IMR-90 (cell line): ENCODE results near the gene GTF2H4. TPM values are rescaled to one million over a fixed set of nuclear protein-coding genes. Genes with fewer than 3 reads are reported as not detected.

Source experiments
- ATAC-seq: fragments of 200-7000 bp; cut with Tn5 transposase; 2 replicates; pipeline ENCODE4 v1.9.1; 2020; ENCODE audit warnings: low read depth, mild to moderate bottlenecking, moderate library complexity
- BruUV-seq: library from RNA; stranded (reverse); fragments of 400-500 nt; replicated peaks from 2 replicates; lab custom pipeline; 2021; lab: Mats Ljungman, UMichigan
- CTCF ChIA-PET: fragments of 300-600 bp; formaldehyde crosslinking; extraction: SDS; loops from one replicate; lab custom pipeline; 2021; ENCODE audit warnings: antibody characterized with exemption; lab: Yijun Ruan, JAX
- POLR2A ChIA-PET: fragments of 300-600 bp; sonication (Branson Sonifier 250); formaldehyde crosslinking; loops from one replicate; lab custom pipeline; 2022; ENCODE audit warnings: antibody characterized with exemption; ENCODE audit not compliant: unreplicated experiment; lab: Charles Lee
- DNase-seq: peaks from one replicate; pipeline ENCODE4 v3.0.0; 2013
- H2AFZ ChIP-seq: replicated peaks from 2 replicates; pipeline ENCODE3; 2013; ENCODE audit warnings: low read length, mild to moderate bottlenecking; ENCODE audit not compliant: poor library complexity
- H2AK5ac ChIP-seq: 2 replicates; pipeline ENCODE4 v1.6.1; 2013; ENCODE audit warnings: low read depth, low read length, inconsistent platforms
- H2AK9ac ChIP-seq: replicated peaks from 2 replicates; pipeline ENCODE3; 2013; ENCODE audit warnings: mild to moderate bottlenecking, low read depth, low read length, moderate library complexity; ENCODE audit not compliant: poor library complexity
- H2BK120ac ChIP-seq: 2 replicates; pipeline ENCODE4 v1.6.1; 2013; ENCODE audit warnings: low read depth, low read length, inconsistent platforms
- H2BK15ac ChIP-seq: 3 replicates; pipeline ENCODE4 v1.6.1; 2013; ENCODE audit warnings: low read depth, low read length, inconsistent platforms
- H2BK20ac ChIP-seq: 2 replicates; pipeline ENCODE4 v1.6.1; 2013; ENCODE audit warnings: low read depth, mild to moderate bottlenecking, inconsistent platforms, low read length, moderate library complexity
- H2BK5ac ChIP-seq: 2 replicates; pipeline ENCODE4 v1.6.1; 2013; ENCODE audit warnings: mild to moderate bottlenecking, low read depth, low read length, inconsistent platforms; ENCODE audit not compliant: poor library complexity, severe bottlenecking
- H3K14ac ChIP-seq: replicated peaks from 2 replicates; pipeline ENCODE4 v1.6.1; 2013; ENCODE audit warnings: low read depth, low read length, inconsistent platforms
- H3K18ac ChIP-seq: 2 replicates; pipeline ENCODE4 v1.6.1; 2013; ENCODE audit warnings: low read depth, low read length, control low read depth
- H3K23ac ChIP-seq: 2 replicates; pipeline ENCODE4 v1.6.1; 2013; ENCODE audit warnings: low read depth, low read length, inconsistent platforms
- H3K27ac ChIP-seq: 2 replicates; pipeline ENCODE4 v1.5.1; 2013; ENCODE audit warnings: mild to moderate bottlenecking, control low read depth, low read length; ENCODE audit not compliant: insufficient read depth
- H3K27me3 ChIP-seq: 2 replicates; pipeline ENCODE4 v1.6.1; 2013; ENCODE audit warnings: low read length; ENCODE audit not compliant: control insufficient read depth, insufficient read depth
- H3K36me3 ChIP-seq: 2 replicates; pipeline ENCODE4 v1.6.1; 2013; ENCODE audit warnings: low read length, mixed read lengths; ENCODE audit not compliant: control insufficient read depth, insufficient read depth
- H3K4ac ChIP-seq: 2 replicates; pipeline ENCODE4 v1.6.1; 2013; ENCODE audit warnings: low read depth, low read length, inconsistent platforms
- H3K4me1 ChIP-seq: 2 replicates; pipeline ENCODE4 v1.6.1; 2013; ENCODE audit warnings: low read length, mixed read lengths; ENCODE audit not compliant: control insufficient read depth, insufficient read depth
- H3K4me2 ChIP-seq: 2 replicates; pipeline ENCODE4 v1.6.1; 2013; ENCODE audit warnings: low read depth, mild to moderate bottlenecking, control low read depth, low read length, moderate library complexity
- H3K4me3 ChIP-seq: 2 replicates; pipeline ENCODE4 v1.5.1; 2013; ENCODE audit warnings: low read depth, mild to moderate bottlenecking, control low read depth, low read length, moderate library complexity; ENCODE audit not compliant: insufficient read depth
- H3K56ac ChIP-seq: 2 replicates; pipeline ENCODE4 v1.6.1; 2013; ENCODE audit warnings: low read length, inconsistent platforms; ENCODE audit not compliant: insufficient read depth; ENCODE audit errors: extremely low read depth
- H3K79me1 ChIP-seq, 2 experiments: 2 replicates each; pipeline ENCODE4 v1.6.1; 2013; ENCODE audit warnings: low read length in 2 of 2, inconsistent platforms in 1 of 2, low read depth in 1 of 2
- H3K9ac ChIP-seq: 2 replicates; pipeline ENCODE4 v1.6.1; 2013; ENCODE audit warnings: low read depth, low read length, control low read depth
- H3K9me1 ChIP-seq: 2 replicates; pipeline ENCODE4 v1.6.1; 2013; ENCODE audit warnings: low read length, inconsistent platforms; ENCODE audit not compliant: insufficient read depth
- H3K9me3 ChIP-seq: 2 replicates; pipeline ENCODE4 v1.6.1; 2013; ENCODE audit warnings: low read length; ENCODE audit not compliant: control insufficient read depth, insufficient read depth
- H4K20me1 ChIP-seq: 2 replicates; pipeline ENCODE4 v1.6.1; 2013; ENCODE audit warnings: low read length, inconsistent platforms; ENCODE audit not compliant: insufficient read depth
- H4K5ac ChIP-seq: 2 replicates; pipeline ENCODE4 v1.6.1; 2013; ENCODE audit warnings: mild to moderate bottlenecking, low read depth, low read length, control low read depth
- H4K8ac ChIP-seq, 2 experiments: 2 replicates each; pipeline ENCODE4 v1.6.1; 2013; ENCODE audit warnings: low read depth in 2 of 2, low read length in 2 of 2, control low read depth in 1 of 2, inconsistent platforms in 1 of 2
- H4K91ac ChIP-seq: 2 replicates; pipeline ENCODE4 v1.6.1; 2013; ENCODE audit warnings: low read depth, low read length, inconsistent platforms; ENCODE audit not compliant: insufficient read depth
- BHLHE40 ChIP-seq: fragments of 150-350 bp; IDR thresholded peaks from 2 replicates; pipeline ENCODE4 v1.6.1; 2016; ENCODE audit warnings: mild to moderate bottlenecking, low read depth, low read length
- CHD1 ChIP-seq: IDR thresholded peaks from 2 replicates; pipeline ENCODE4 v1.6.1; 2012; ENCODE audit warnings: low read depth, low read length, improper control_type of control experiment
- ELK1 ChIP-seq: fragments of 150-350 bp; IDR thresholded peaks from 2 replicates; pipeline ENCODE4 v1.6.1; 2016; ENCODE audit warnings: low read depth, mild to moderate bottlenecking, low read length, moderate library complexity, borderline replicate concordance
- MAZ ChIP-seq: IDR thresholded peaks from 2 replicates; pipeline ENCODE4 v1.6.1; 2012; ENCODE audit warnings: low read depth, mild to moderate bottlenecking, low read length, improper control_type of control experiment, moderate library complexity, borderline replicate concordance
- MXI1 ChIP-seq: IDR thresholded peaks from 2 replicates; pipeline ENCODE4 v1.6.1; 2012; ENCODE audit warnings: low read depth, mild to moderate bottlenecking, low read length, moderate library complexity, borderline replicate concordance
- NFE2L2 ChIP-seq: fragments of 150-350 bp; IDR thresholded peaks from 2 replicates; pipeline ENCODE4 v1.6.1; 2016; ENCODE audit warnings: low read depth, mild to moderate bottlenecking, low read length
- RAD21 ChIP-seq: IDR thresholded peaks from 2 replicates; pipeline ENCODE4 v1.6.1; 2012; ENCODE audit warnings: low read length, improper control_type of control experiment
- RCOR1 ChIP-seq: IDR thresholded peaks from 2 replicates; pipeline ENCODE4 v1.6.1; 2012; ENCODE audit warnings: mild to moderate bottlenecking, low read length, improper control_type of control experiment; ENCODE audit not compliant: insufficient replicate concordance
- RFX5 ChIP-seq: IDR thresholded peaks from 2 replicates; pipeline ENCODE4 v1.8.0; 2012; ENCODE audit warnings: low read depth, mild to moderate bottlenecking, low read length, moderate library complexity
- SMC3 ChIP-seq: fragments of 150-350 bp; IDR thresholded peaks from 2 replicates; pipeline ENCODE4 v1.6.1; 2016; ENCODE audit warnings: low read depth, mild to moderate bottlenecking, antibody characterized with exemption, low read length, moderate library complexity
- USF2 ChIP-seq: fragments of 150-350 bp; IDR thresholded peaks from 2 replicates; pipeline ENCODE4 v1.6.1; 2017; ENCODE audit warnings: mild to moderate bottlenecking, antibody characterized with exemption, low read length, low read depth
- WGBS, 2 experiments: methylation state at CpG; one replicate each; pipeline versions ENCODE4 v1.1.5 to v1.1.7; 2013; ENCODE audit warnings: missing lambda C conversion rate in 2 of 2; ENCODE audit not compliant: insufficient read length in 1 of 2; ENCODE audit errors: extremely low coverage in 2 of 2; 5-methylcytosine and 5-hydroxymethylcytosine counted together
- dilution Hi-C: fragments of 300-500 bp; cut with HindIII; formaldehyde crosslinking; loops from one replicate; pipeline ENCODE4 v1.14.3; 2018; ENCODE audit warnings: low sequenced_read_pairs; ENCODE audit not compliant: unreplicated experiment
- in situ Hi-C: fragments of 300-500 bp; cut with MboI; formaldehyde crosslinking; loops from 3 replicates; pipeline ENCODE4 v1.14.3; 2019; ENCODE audit warnings: low sequenced_read_pairs, inconsistent platforms, mixed read lengths
- intact Hi-C: fragments of 100-400 bp; cut with micrococcal nuclease; formaldehyde crosslinking; loops from 2 replicates; pipeline ENCODE4 v1.10.0; 2022
- polyA plus RNA-seq, 3 experiments: library from polyadenylated mRNA; depleted of rRNA; stranded (reverse); fragments of >200 nt; gene quantifications; 2 replicates each; pipeline ENCODE4 v1.2.3, GENCODE V29; 2012; ENCODE audit warnings: low replicate concordance in 1 of 3
- total RNA-seq: library from RNA; depleted of rRNA; stranded (reverse); fragments of >200 nt; gene quantifications from 2 replicates; pipeline ENCODE4 v1.2.3, GENCODE V29; 2012

Gene GTF2H4
- total and polyA plus RNA-seq, 2 of the 4 experiments (the other 2 are of a cell fraction), result 13.4 to 30.8 TPM

GRCh38 chr6:30937265-30937664, 29.3 kb downstream of the GTF2H4 start:
- CTCF ChIA-PET, result interaction anchor here (1.0 to 1.3 kb wide), 2 partner anchors 133 to 142 kb away, joined by 3 read pairs; no protein-coding TSS in a partner anchor
- no peaks in the 10 kb centered on the region for H3K9me3 ChIP-seq
- dilution Hi-C loops, result no loop called here

More at GRCh38 chr6:30937265-30937664, 29.3 kb downstream of the GTF2H4 start:
- in situ Hi-C loops, result no loop called here
- H3K4me2 ChIP-seq, result no peak overlapping the region
- no TSS peak for BruUV-seq
- no peak overlapping the region for H3K27ac ChIP-seq
- no peaks in the 10 kb centered on the region; the same call in 1 of the 2 replicates for H3K4me1 ChIP-seq
- H2BK15ac ChIP-seq, result no peak overlapping the region
- no peaks in the 10 kb centered on the region for H4K20me1 ChIP-seq
- no peaks in the 10 kb centered on the region for H3K36me3 ChIP-seq
- H3K9ac ChIP-seq, result no peak overlapping the region
- peaks cover 2% of the 10 kb centered on the region for H3K9me1 ChIP-seq
- no peak overlapping the region for H2AK9ac ChIP-seq
- H3K27me3 ChIP-seq, result peaks cover 58% of the 10 kb centered on the region
- no peaks in the 10 kb centered on the region for H3K79me1 ChIP-seq
- H4K8ac ChIP-seq, result no peak overlapping the region
- no peak overlapping the region for H4K5ac ChIP-seq
- H2BK120ac ChIP-seq, result no peak overlapping the region
- no peak overlapping the region for H3K18ac ChIP-seq
- H2BK5ac ChIP-seq, result no peak overlapping the region
- 17% methylated on average over 2 of the region's 6 CpGs; no CpG with 5 or more reads in 1 of the 2 experiments for WGBS, 2 experiments
- H4K91ac ChIP-seq, result no peak overlapping the region
- intact Hi-C loops, result no loop called here
- POLR2A ChIA-PET, result no interaction called here
- no peak overlapping the region for H3K23ac ChIP-seq
- no peak overlapping the region for H3K56ac ChIP-seq
- H3K4me3 ChIP-seq, result no peak overlapping the region
- H2BK20ac ChIP-seq, result no peak overlapping the region
- TF ChIP-seq RFX5 (no peak), NFE2L2 (no peak), MXI1 (no peak), SMC3 (no peak), ELK1 (no peak), BHLHE40 (no peak), CHD1 (no peak), RAD21 (no peak), MAZ (no peak), RCOR1 (no peak), USF2 (no peak)
- no peak overlapping the region for H2AK5ac ChIP-seq
- DNase-seq, result no peak
- H2AFZ ChIP-seq, result no peak overlapping the region
- H3K14ac ChIP-seq, result no peak overlapping the region
- no peak overlapping the region for H3K4ac ChIP-seq
- ATAC-seq, result no peak
